GM12878 (cell line): Measurements from ENCODE around the gene ADGB.

Experiments
- EP300 ChIP-seq, 2 experiments: fragments of 150-350 bp in 1 of 2; IDR thresholded peaks; 2 replicates each; pipeline ENCODE4 v1.6.1; 2011 to 2012; ENCODE audit warnings: low read depth in 2 of 2, low read length in 2 of 2, borderline replicate concordance in 1 of 2, improper control_type of control experiment in 1 of 2, inconsistent platforms in 1 of 2; ENCODE audit not compliant: control insufficient read depth in 1 of 2
- SRF ChIP-seq, 2 experiments: IDR thresholded peaks; 2 replicates each; pipeline ENCODE4 v1.6.1; 2011; ENCODE audit warnings: low read depth in 2 of 2, low read length in 2 of 2, mild to moderate bottlenecking in 1 of 2, moderate library complexity in 1 of 2
- ZZZ3 ChIP-seq: IDR thresholded peaks from 2 replicates; pipeline ENCODE4 v1.6.1; 2011; ENCODE audit warnings: low read depth; ENCODE audit not compliant: control insufficient read depth, insufficient read length
- TF ChIP-seq, protein P1 (sequence below), 3 experiments: IDR thresholded peaks in 2 of 3; conservative IDR thresholded peaks in 1 of 3; 2 replicates each; pipeline ENCODE4 v1.5.1; 2011; ENCODE audit warnings: low read depth in 3 of 3, low read length in 3 of 3, mild to moderate bottlenecking in 3 of 3, control low read depth in 2 of 3, moderate library complexity in 2 of 3, inconsistent platforms in 1 of 3, mixed read lengths in 1 of 3; ENCODE audit not compliant: control insufficient read depth in 2 of 3, insufficient read depth in 1 of 3; ENCODE audit errors: extremely low read depth in 1 of 3

DNA sequence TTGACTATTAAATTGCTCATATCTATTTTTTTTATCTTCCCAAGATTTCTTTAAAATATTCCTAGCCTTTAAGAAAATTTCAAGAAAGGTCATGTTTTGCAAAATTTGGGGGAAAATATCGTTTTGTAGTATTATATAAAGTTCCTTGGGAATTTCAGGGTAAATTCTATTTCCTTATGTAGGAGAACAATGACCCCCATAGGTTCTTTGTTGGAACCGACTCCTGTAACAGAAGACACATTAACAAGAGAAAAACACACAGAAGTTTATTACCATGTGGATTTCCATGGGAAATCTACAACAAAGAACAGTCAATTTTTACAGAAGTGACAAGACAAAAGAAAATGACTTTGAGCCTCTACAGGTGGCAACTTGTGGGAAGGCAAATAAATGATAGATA lies 68.1 kb downstream of the ADGB start:
- no peak for TF ChIP-seq ZZZ3
- TF ChIP-seq SRF (IDR thresholded peaks at IDR 0.05; ENCODE audit: low read depth in 2 of 2, low read length in 2 of 2): no peak
- TF ChIP-seq EP300 (IDR thresholded peaks at IDR 0.05; ENCODE audit: borderline replicate concordance in 1 of 2, control insufficient read depth in 1 of 2, low read depth in 2 of 2, low read length in 2 of 2): no peak
- TF ChIP-seq, protein P1, sequence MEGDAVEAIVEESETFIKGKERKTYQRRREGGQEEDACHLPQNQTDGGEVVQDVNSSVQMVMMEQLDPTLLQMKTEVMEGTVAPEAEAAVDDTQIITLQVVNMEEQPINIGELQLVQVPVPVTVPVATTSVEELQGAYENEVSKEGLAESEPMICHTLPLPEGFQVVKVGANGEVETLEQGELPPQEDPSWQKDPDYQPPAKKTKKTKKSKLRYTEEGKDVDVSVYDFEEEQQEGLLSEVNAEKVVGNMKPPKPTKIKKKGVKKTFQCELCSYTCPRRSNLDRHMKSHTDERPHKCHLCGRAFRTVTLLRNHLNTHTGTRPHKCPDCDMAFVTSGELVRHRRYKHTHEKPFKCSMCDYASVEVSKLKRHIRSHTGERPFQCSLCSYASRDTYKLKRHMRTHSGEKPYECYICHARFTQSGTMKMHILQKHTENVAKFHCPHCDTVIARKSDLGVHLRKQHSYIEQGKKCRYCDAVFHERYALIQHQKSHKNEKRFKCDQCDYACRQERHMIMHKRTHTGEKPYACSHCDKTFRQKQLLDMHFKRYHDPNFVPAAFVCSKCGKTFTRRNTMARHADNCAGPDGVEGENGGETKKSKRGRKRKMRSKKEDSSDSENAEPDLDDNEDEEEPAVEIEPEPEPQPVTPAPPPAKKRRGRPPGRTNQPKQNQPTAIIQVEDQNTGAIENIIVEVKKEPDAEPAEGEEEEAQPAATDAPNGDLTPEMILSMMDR (IDR thresholded peaks at IDR 0.05 in 2 of 3, conservative IDR thresholded peaks at IDR 0.05 in 1 of 3; ENCODE audit: control insufficient read depth in 2 of 3, extremely low read depth in 1 of 3, insufficient read depth in 1 of 3, low read depth in 3 of 3, low read length in 3 of 3): no peak
